Progenitor cell of endocrine pancreas (in vitro differentiated cells): ENCODE measurements around the gene DPEP3. TPM values are rescaled to one million over a fixed set of nuclear protein-coding genes. Genes with fewer than 3 reads are reported as not detected.

ENCODE experiments used
- DNase-seq: peaks from one replicate; pipeline ENCODE4 v3.0.0; 2021; ENCODE audit warnings: low spot score; ENCODE audit not compliant: unreplicated experiment
- H3K27ac Mint-ChIP-seq: 2 replicates; pipeline ENCODE4 v1.8.0; 2021; ENCODE audit warnings: mild to moderate bottlenecking, moderate library complexity, mixed read lengths
- H3K27me3 Mint-ChIP-seq: 2 replicates; pipeline ENCODE4 v1.8.0; 2021; ENCODE audit warnings: mixed read lengths
- H3K36me3 Mint-ChIP-seq: 2 replicates; pipeline ENCODE4 v1.8.0; 2022; ENCODE audit warnings: mixed read lengths; ENCODE audit not compliant: insufficient read depth
- H3K4me1 Mint-ChIP-seq: 2 replicates; pipeline ENCODE4 v1.8.0; 2021; ENCODE audit warnings: low read depth, mixed read lengths
- H3K4me3 Mint-ChIP-seq: 2 replicates; pipeline ENCODE4 v1.8.0; 2021; ENCODE audit warnings: low read depth, mild to moderate bottlenecking, moderate library complexity, mixed read lengths
- H3K9me3 Mint-ChIP-seq: 2 replicates; pipeline ENCODE4 v1.8.0; 2021; ENCODE audit warnings: low read depth, mixed read lengths
- CTCF ChIP-seq: fragments of 200-600 bp; sonication (generic); IDR thresholded peaks from one replicate; pipeline ENCODE4 v1.5.0; 2021; ENCODE audit warnings: antibody characterized with exemption, mild to moderate bottlenecking; ENCODE audit not compliant: unreplicated experiment
- total RNA-seq: library from RNA; stranded (reverse); gene quantifications from 2 replicates; pipeline ENCODE4 v1.2.1, GENCODE V29; 2021

DPEP3 gene
- total RNA-seq, 1 donor from 2014 or later: not detected

- Mint-ChIP-seq H3K4me1 (peaks cover 6% of the 10 kb centered on the region), H3K27ac (no peak overlapping the region), H3K4me3 (no peak overlapping the region), H3K36me3 (peaks cover 3% of the 10 kb centered on the region), H3K27me3 (no peaks in the 10 kb centered on the region), H3K9me3 (no peaks in the 10 kb centered on the region)
- no peak for TF ChIP-seq CTCF
- no peak for DNase-seq
Measured at GRCh38 chr16:67943256-67943618, 37.1 kb downstream of the DPEP3 start.

- no peak for TF ChIP-seq CTCF
- Mint-ChIP-seq H3K4me1 (peaks cover 6% of the 10 kb centered on the region), H3K27ac (no peak overlapping the region), H3K9me3 (no peaks in the 10 kb centered on the region), H3K4me3 (no peak overlapping the region), H3K36me3 (peaks cover 2% of the 10 kb centered on the region), H3K27me3 (no peaks in the 10 kb centered on the region)
- no peak for DNase-seq
Measured at GRCh38 chr16:67942510-67943255, 37.6 kb downstream of the DPEP3 start.

- no peak overlapping the region for H3K4me3 Mint-ChIP-seq
- TF ChIP-seq CTCF: peak; percentile 76
- H3K4me1 Mint-ChIP-seq: peaks cover 9% of the 10 kb centered on the region
- no peaks in the 10 kb centered on the region for H3K9me3 Mint-ChIP-seq
- H3K27ac Mint-ChIP-seq: peak overlapping the region; percentile 54
- peaks cover 2% of the 10 kb centered on the region for H3K36me3 Mint-ChIP-seq
- no peaks in the 10 kb centered on the region for H3K27me3 Mint-ChIP-seq
- DNase-seq: peak; percentile 43
Measured at GRCh38 chr16:67942200-67942509, 38.1 kb downstream of the DPEP3 start.

GRCh38 chr16:67941469-67942199, 38.7 kb downstream of the DPEP3 start:
- no peak for DNase-seq
- peaks cover 2% of the 10 kb centered on the region for H3K36me3 Mint-ChIP-seq
- H3K9me3 Mint-ChIP-seq: no peaks in the 10 kb centered on the region
- H3K4me3 Mint-ChIP-seq: no peak overlapping the region
- H3K4me1 Mint-ChIP-seq: peaks cover 13% of the 10 kb centered on the region
- H3K27me3 Mint-ChIP-seq: no peaks in the 10 kb centered on the region
- no peak for TF ChIP-seq CTCF
- H3K27ac Mint-ChIP-seq: no peak overlapping the region

- no peak for DNase-seq
- no peaks in the 10 kb centered on the region for H3K27me3 Mint-ChIP-seq
- H3K36me3 Mint-ChIP-seq: peaks cover 2% of the 10 kb centered on the region
- no peak overlapping the region for H3K4me3 Mint-ChIP-seq
- no peak for TF ChIP-seq CTCF
- H3K9me3 Mint-ChIP-seq: no peaks in the 10 kb centered on the region
- H3K27ac Mint-ChIP-seq: no peak overlapping the region
- H3K4me1 Mint-ChIP-seq: peaks cover 13% of the 10 kb centered on the region
Measured at GRCh38 chr16:67940446-67941089, 39.7 kb downstream of the DPEP3 start.
